ENCODE results near the gene RPL27A. TPM values are rescaled to one million over a fixed set of nuclear protein-coding genes. Genes with fewer than 3 reads are reported as not detected.

The RPL27A gene
- total and polyA plus RNA-seq, 2 of the 8 experiments (the other 6 are each of a cell fraction or from before 2014, with no cell fraction given): 1,756 to 1,777 TPM

DNA sequence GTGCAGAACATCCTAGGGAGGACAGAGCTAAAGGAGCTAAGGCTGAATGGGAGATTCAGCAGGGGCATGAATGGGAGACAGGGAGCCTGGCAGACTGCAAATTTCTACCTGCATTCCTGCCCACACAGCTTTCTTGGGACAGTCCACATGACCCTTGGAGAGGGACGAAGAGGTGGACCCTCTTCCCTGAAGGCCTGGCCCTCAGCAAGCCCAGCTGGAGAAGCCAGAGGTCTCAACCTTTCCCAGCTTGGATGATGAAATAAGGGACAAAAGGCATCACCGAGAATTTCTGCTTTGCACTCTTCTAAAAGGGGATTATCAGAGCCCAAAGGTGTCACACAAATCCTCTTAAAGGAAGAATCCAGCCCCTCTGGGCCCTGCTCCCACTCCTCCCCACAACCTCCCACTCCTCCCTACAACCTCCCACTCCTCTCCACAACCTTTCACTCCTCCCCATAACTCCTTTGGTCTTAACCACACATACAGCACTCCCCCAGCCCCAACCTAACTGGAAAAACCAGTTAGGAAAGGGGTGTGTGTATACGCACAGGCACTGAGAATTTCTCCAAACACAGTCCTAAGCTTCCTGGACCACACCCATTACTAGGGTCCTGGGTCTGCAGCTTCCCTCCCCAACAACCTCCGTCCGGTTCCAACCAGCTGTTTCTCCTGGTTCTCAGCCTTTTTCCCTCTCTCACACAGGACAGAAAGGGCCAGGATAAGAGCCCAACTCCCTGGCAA is 38.4 kb downstream of the RPL27A start (continued):
- TF ChIP-seq ATF3 (IDR thresholded peaks at IDR 0.05; ENCODE audit: insufficient read depth, low read depth, low read length) (no peak), ASH2L (IDR thresholded peaks at IDR 0.05; ENCODE audit: low read length) (no peak), EZH2 (IDR thresholded peaks at IDR 0.05; ENCODE audit: low read depth, low read length, severe bottlenecking) (no peak), HDAC2 (IDR thresholded peaks at IDR 0.05; ENCODE audit: borderline replicate concordance in 1 of 2, low read depth in 2 of 2, low read length in 2 of 2) (no peak), SIN3A (conservative IDR thresholded peaks at IDR 0.05 in 1 of 2, IDR thresholded peaks at IDR 0.05 in 1 of 2; ENCODE audit: low read depth in 1 of 2, low read length in 2 of 2) (no peak), SUZ12 (IDR thresholded peaks at IDR 0.05; ENCODE audit: low read length) (no peak), USF2 (IDR thresholded peaks at IDR 0.05; ENCODE audit: low read length) (no peak), RNF2 (IDR thresholded peaks at IDR 0.05; ENCODE audit: borderline replicate concordance, low read depth, low read length, missing control alignments, poor library complexity, severe bottlenecking) (no peak)

Data from H1 (cell line).